Left kidney (tissue), 2 donors: ENCODE data around the gene TMEFF2. TPM values are rescaled to one million over a fixed set of nuclear protein-coding genes. Genes with fewer than 3 reads are reported as not detected.

Source experiments
- DNase-seq: peaks from one replicate; pipeline ENCODE4 v3.0.0-alpha.2; 2013
- polyA plus RNA-seq: library from polyadenylated mRNA; unstranded; fragments of 120-200 nt; gene quantifications from one replicate; pipeline ENCODE4 v1.2.1, GENCODE V29; 2013; ENCODE audit not compliant: insufficient read length

The TMEFF2 gene
- polyA plus RNA-seq, 1 donor = 12.6 TPM

- DNase-seq = no peak
Observed at GRCh38 chr2:191899410-191899809, 295.3 kb downstream of the TMEFF2 start.
